Common myeloid progenitor, CD34-positive (primary cell): ENCODE measurements around the gene TFCP2.

Source experiments
- CTCF ChIA-PET: fragments of 350-600 bp; sonication (Branson Sonifier 250); formaldehyde crosslinking; loops from one replicate; lab custom pipeline; 2021; ENCODE audit warnings: antibody characterized with exemption; lab: Charles Lee
- POLR2A ChIA-PET: fragments of 350-600 bp; sonication (Branson Sonifier 250); formaldehyde crosslinking; loops from one replicate; lab custom pipeline; 2021; ENCODE audit warnings: antibody characterized with exemption; lab: Charles Lee
- DNase-seq, 3 donors: peaks; one replicate each; pipeline versions ENCODE4 v3.0.0 to v3.0.0-alpha.2; 2013
- H3K27ac ChIP-seq, 2 experiments: 1 replicate in 1 of 2; 2 replicates in 1 of 2; pipeline ENCODE4 v1.7.0; 2013; ENCODE audit warnings: inconsistent platforms in 2 of 2, low read length in 2 of 2, mild to moderate bottlenecking in 2 of 2, low read depth in 1 of 2, moderate library complexity in 1 of 2; ENCODE audit not compliant: severe bottlenecking in 2 of 2, insufficient read depth in 1 of 2, poor library complexity in 1 of 2
- H3K27me3 ChIP-seq, 5 experiments: replicated peaks in 2 of 5; 1 replicate in 3 of 5; 2 replicates in 2 of 5; pipeline versions ENCODE4 v1.6.1 to v1.7.0; 2013; ENCODE audit warnings: low read length in 4 of 5, mild to moderate bottlenecking in 2 of 5, moderate library complexity in 2 of 5, inconsistent platforms in 1 of 5; ENCODE audit not compliant: insufficient read depth in 5 of 5, control insufficient read depth in 4 of 5
- H3K36me3 ChIP-seq, 4 experiments: 1 replicate in 2 of 4; 2 replicates in 2 of 4; pipeline versions ENCODE4 v1.6.1 to v1.7.0; 2013; ENCODE audit warnings: low read length in 3 of 4, control low read depth in 1 of 4, mild to moderate bottlenecking in 1 of 4; ENCODE audit not compliant: control insufficient read depth in 4 of 4, insufficient read depth in 4 of 4
- H3K4me1 ChIP-seq, 4 experiments: 1 replicate in 3 of 4; 2 replicates in 1 of 4; pipeline versions ENCODE4 v1.6.1 to v1.7.1; 2013; ENCODE audit warnings: low read length in 3 of 4, mild to moderate bottlenecking in 3 of 4, control low read depth in 1 of 4, inconsistent platforms in 1 of 4, moderate library complexity in 1 of 4; ENCODE audit not compliant: control insufficient read depth in 4 of 4, insufficient read depth in 4 of 4; ENCODE audit errors: control extremely low read depth in 1 of 4
- H3K4me3 ChIP-seq, 7 experiments: 1 replicate in 4 of 7; 2 replicates in 3 of 7; pipeline versions ENCODE4 v1.5.1 to v1.7.0; 2013; ENCODE audit warnings: mild to moderate bottlenecking in 7 of 7, low read length in 6 of 7, moderate library complexity in 6 of 7, inconsistent platforms in 2 of 7, low read depth in 2 of 7, control low read depth in 1 of 7; ENCODE audit not compliant: insufficient read depth in 4 of 7, control insufficient read depth in 1 of 7; ENCODE audit errors: extremely low read depth in 1 of 7
- H3K9me3 ChIP-seq, 5 experiments: 1 replicate in 4 of 5; 2 replicates in 1 of 5; pipeline versions ENCODE4 v1.6.1 to v1.7.1; 2013; ENCODE audit warnings: low read length in 4 of 5, mild to moderate bottlenecking in 2 of 5, inconsistent platforms in 1 of 5, low read depth in 1 of 5, moderate library complexity in 1 of 5; ENCODE audit not compliant: control insufficient read depth in 4 of 5, insufficient read depth in 2 of 5; ENCODE audit errors: control extremely low read depth in 1 of 5
- WGBS: methylation state at CpG from one replicate; pipeline ENCODE4 v1.1.5; 2013; ENCODE audit not compliant: insufficient coverage; 5-methylcytosine and 5-hydroxymethylcytosine counted together

TFCP2 gene

DNA sequence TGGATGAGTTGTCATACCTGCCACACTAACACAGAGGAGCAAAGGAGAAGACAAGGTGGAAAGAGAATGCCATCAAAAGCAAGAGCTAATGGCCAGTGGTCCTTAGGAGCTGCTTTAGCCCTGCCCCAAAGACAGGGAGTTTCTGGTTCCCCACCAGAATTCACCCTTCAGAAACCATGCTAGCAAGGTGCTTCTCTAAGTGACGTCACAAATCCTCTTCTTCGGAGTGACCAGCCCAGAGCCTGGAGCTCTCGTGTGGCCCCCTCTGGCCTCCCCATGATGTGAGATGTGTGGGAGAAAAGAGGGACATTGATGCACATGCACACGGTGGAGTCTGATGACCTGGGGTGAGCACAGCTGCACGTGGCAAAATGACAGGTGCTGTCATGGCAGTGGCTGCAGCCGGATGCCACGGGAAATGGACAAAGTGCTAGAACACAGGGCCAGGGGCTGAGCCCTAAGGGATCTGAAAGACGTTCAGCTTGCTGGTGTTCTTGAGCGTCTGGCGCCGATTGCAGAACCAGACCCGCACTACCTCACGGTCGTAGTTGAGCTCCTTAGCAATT is 16.9 kb upstream of the TFCP2 start:
- no peak for DNase-seq
- H3K36me3 ChIP-seq = peaks cover 0 to 3% (median 1%) of the 10 kb centered on the region in 4 experiments
- H3K9me3 ChIP-seq = no peaks in the 10 kb centered on the region
- no peak overlapping the region for H3K4me3 ChIP-seq
- H3K4me1 ChIP-seq = peaks cover 3 to 14% (median 12%) of the 10 kb centered on the region in 4 experiments
- POLR2A ChIA-PET = no interaction called here
- H3K27ac ChIP-seq = no peak overlapping the region
- 97% methylated on average over 9 of the region's 14 CpGs for WGBS
- H3K27me3 ChIP-seq = no peaks in the 10 kb centered on the region
- CTCF ChIA-PET = interaction anchor here (0.8 to 1.4 kb wide), 3 partner anchors 12 to 25 kb away, joined by 3 to 4 read pairs (median 3); no protein-coding TSS in a partner anchor

- ChIA-PET POLR2A (interaction anchor here (1.3 kb wide), 1 partner anchor 16 kb away, joined by 4 read pairs; no protein-coding TSS in a partner anchor), CTCF (interaction anchor here (1.2 kb wide), 1 partner anchor 120 kb away, joined by 3 read pairs; no protein-coding TSS in a partner anchor)
- WGBS = 92% methylated on average over 14 of the region's 14 CpGs
- Histone ChIP-seq H3K36me3 (peaks cover 0 to 3% (median 1%) of the 10 kb centered on the region in 4 experiments), H3K27me3 (no peaks in the 10 kb centered on the region), H3K4me1 (peaks cover 3 to 14% (median 12%) of the 10 kb centered on the region in 4 experiments), H3K9me3 (no peaks in the 10 kb centered on the region), H3K27ac (no peak overlapping the region), H3K4me3 (no peak overlapping the region)
- no peak for DNase-seq
Measured at GRCh38 chr12:51188359-51189051, 15.6 kb upstream of the TFCP2 start.

GRCh38 chr12:51187370-51187987 is 14.5 kb upstream of the TFCP2 start:
- peaks cover 0 to 3% (median 1%) of the 10 kb centered on the region in 4 experiments for H3K36me3 ChIP-seq
- POLR2A ChIA-PET = interaction anchor here (0.6 to 1.3 kb wide), 2 partner anchors 17 to 52 kb away, joined by 4 to 6 read pairs; no protein-coding TSS in a partner anchor
- 81% methylated on average over 5 of the region's 5 CpGs for WGBS
- H3K27ac ChIP-seq = no peak overlapping the region
- no peak overlapping the region for H3K4me3 ChIP-seq
- no peaks in the 10 kb centered on the region for H3K27me3 ChIP-seq
- CTCF ChIA-PET = interaction anchor here (1.0 to 1.6 kb wide), 2 partner anchors 16 to 31 kb away, joined by 4 to 5 read pairs; partner anchors contain the start of gene POU6F1
- no peak for DNase-seq
- peaks cover 3 to 14% (median 12%) of the 10 kb centered on the region in 4 experiments for H3K4me1 ChIP-seq
- H3K9me3 ChIP-seq = no peaks in the 10 kb centered on the region

GRCh38 chr12:51186465-51187085 is 13.6 kb upstream of the TFCP2 start:
- POLR2A ChIA-PET = no interaction called here
- peaks cover 3 to 14% (median 12%) of the 10 kb centered on the region in 4 experiments for H3K4me1 ChIP-seq

DNA sequence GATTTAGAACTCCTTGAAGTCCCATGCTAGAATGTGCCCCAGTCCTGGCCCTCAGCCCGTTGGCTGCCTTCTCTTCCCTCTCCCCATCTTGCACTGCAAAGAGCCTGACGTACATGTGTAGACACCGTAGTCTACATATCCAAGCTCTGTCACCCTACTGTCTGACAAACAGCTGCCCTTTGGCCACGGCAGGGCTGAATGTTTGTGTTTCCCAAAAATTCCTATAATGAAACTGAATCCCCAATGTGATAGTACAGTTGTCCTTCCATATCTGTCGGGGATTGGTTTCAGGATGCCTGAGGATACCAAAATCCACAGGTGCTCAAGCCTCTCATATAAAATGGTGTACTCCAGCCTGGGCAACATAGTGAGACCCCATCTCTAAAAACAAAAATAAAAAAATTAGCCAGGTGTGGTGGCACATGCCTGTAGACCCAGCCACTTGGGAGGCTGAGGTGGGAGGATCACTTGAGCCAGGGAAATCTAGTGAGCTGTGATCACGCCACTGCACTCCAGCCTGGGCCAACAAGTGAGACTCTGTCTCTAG is 12.3 kb upstream of the TFCP2 start:
- Histone ChIP-seq H3K4me3 (no peak overlapping the region), H3K27me3 (no peaks in the 10 kb centered on the region), H3K36me3 (peaks cover 0 to 3% (median 0%) of the 10 kb centered on the region in 4 experiments), H3K27ac (no peak overlapping the region), H3K4me1 (peaks cover 3 to 14% (median 12%) of the 10 kb centered on the region in 4 experiments), H3K9me3 (no peaks in the 10 kb centered on the region)
- ChIA-PET CTCF (interaction anchor here (1.2 kb wide), 1 partner anchor 102 kb away, joined by 3 read pairs; the partner anchor contains the start of gene CSRNP2), POLR2A (no interaction called here)
- 100% methylated on average over 5 of the region's 6 CpGs for WGBS
- no peak for DNase-seq

More at GRCh38 chr12:51186465-51187085, 13.6 kb upstream of the TFCP2 start:
- WGBS = 100% methylated on average over 1 of the region's 3 CpGs
- Histone ChIP-seq H3K27ac (no peak overlapping the region), H3K36me3 (peaks cover 0 to 3% (median 1%) of the 10 kb centered on the region in 4 experiments), H3K4me3 (no peak overlapping the region), H3K27me3 (no peaks in the 10 kb centered on the region), H3K9me3 (no peaks in the 10 kb centered on the region)
- CTCF ChIA-PET = interaction anchor here (1.0 to 1.6 kb wide), 2 partner anchors 17 to 32 kb away, joined by 4 to 5 read pairs; partner anchors contain the start of gene POU6F1
- DNase-seq = peak in 2 of 3 donors; percentile 6 to 22

DNA sequence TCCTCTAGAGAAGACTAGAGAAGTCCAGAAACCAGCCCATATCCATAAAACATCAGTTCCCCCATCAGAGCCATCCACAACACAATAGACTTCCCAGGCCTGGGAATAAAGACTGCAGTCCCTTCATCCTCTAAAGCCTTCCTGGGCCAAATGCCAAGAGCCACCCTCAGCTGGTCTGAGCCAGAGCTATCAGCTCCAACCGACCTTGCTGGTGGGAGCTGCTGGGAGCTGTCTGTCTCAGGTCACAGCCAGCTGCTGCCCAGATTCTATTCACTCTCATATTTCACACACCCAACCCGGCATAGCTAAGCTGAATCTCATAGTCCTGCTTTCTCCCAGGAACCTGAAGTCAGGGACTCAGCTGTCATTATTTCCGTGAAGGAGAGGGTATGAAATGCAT is 10.9 kb upstream of the TFCP2 start:
- H3K9me3 ChIP-seq = no peaks in the 10 kb centered on the region
- H3K27ac ChIP-seq = no peak overlapping the region
- H3K4me1 ChIP-seq = peaks cover 3 to 14% (median 12%) of the 10 kb centered on the region in 4 experiments
- ChIA-PET CTCF (no interaction called here), POLR2A (interaction anchor here (1.2 kb wide), 1 partner anchor 16 kb away, joined by 4 read pairs; no protein-coding TSS in a partner anchor)
- no peak for DNase-seq
- no peaks in the 10 kb centered on the region for H3K27me3 ChIP-seq
- 71% methylated on average over 1 of the region's 3 CpGs for WGBS
- no peaks in the 10 kb centered on the region for H3K36me3 ChIP-seq
- no peak overlapping the region for H3K4me3 ChIP-seq
